IMR-90 (cell line): ENCODE measurements around the gene ABCB6. TPM values are rescaled to one million over a fixed set of nuclear protein-coding genes. Genes with fewer than 3 reads are reported as not detected.

ENCODE experiments used
- ATAC-seq: fragments of 200-7000 bp; cut with Tn5 transposase; 2 replicates; pipeline ENCODE4 v1.9.1; 2020; ENCODE audit warnings: low read depth, mild to moderate bottlenecking, moderate library complexity
- BruUV-seq: library from RNA; stranded (reverse); fragments of 400-500 nt; replicated peaks from 2 replicates; lab custom pipeline; 2021; lab: Mats Ljungman, UMichigan
- CTCF ChIA-PET: fragments of 300-600 bp; formaldehyde crosslinking; extraction: SDS; loops from one replicate; lab custom pipeline; 2021; ENCODE audit warnings: antibody characterized with exemption; lab: Yijun Ruan, JAX
- POLR2A ChIA-PET: fragments of 300-600 bp; sonication (Branson Sonifier 250); formaldehyde crosslinking; loops from one replicate; lab custom pipeline; 2022; ENCODE audit warnings: antibody characterized with exemption; ENCODE audit not compliant: unreplicated experiment; lab: Charles Lee
- DNase-seq: peaks from one replicate; pipeline ENCODE4 v3.0.0; 2013
- H2AFZ ChIP-seq: replicated peaks from 2 replicates; pipeline ENCODE3; 2013; ENCODE audit warnings: low read length, mild to moderate bottlenecking; ENCODE audit not compliant: poor library complexity
- H2AK5ac ChIP-seq: 2 replicates; pipeline ENCODE4 v1.6.1; 2013; ENCODE audit warnings: low read depth, low read length, inconsistent platforms
- H2AK9ac ChIP-seq: replicated peaks from 2 replicates; pipeline ENCODE3; 2013; ENCODE audit warnings: mild to moderate bottlenecking, low read depth, low read length, moderate library complexity; ENCODE audit not compliant: poor library complexity
- H2BK120ac ChIP-seq: 2 replicates; pipeline ENCODE4 v1.6.1; 2013; ENCODE audit warnings: low read depth, low read length, inconsistent platforms
- H2BK15ac ChIP-seq: 3 replicates; pipeline ENCODE4 v1.6.1; 2013; ENCODE audit warnings: low read depth, low read length, inconsistent platforms
- H2BK20ac ChIP-seq: 2 replicates; pipeline ENCODE4 v1.6.1; 2013; ENCODE audit warnings: low read depth, mild to moderate bottlenecking, inconsistent platforms, low read length, moderate library complexity
- H2BK5ac ChIP-seq: 2 replicates; pipeline ENCODE4 v1.6.1; 2013; ENCODE audit warnings: mild to moderate bottlenecking, low read depth, low read length, inconsistent platforms; ENCODE audit not compliant: poor library complexity, severe bottlenecking
- H3K14ac ChIP-seq: replicated peaks from 2 replicates; pipeline ENCODE4 v1.6.1; 2013; ENCODE audit warnings: low read depth, low read length, inconsistent platforms
- H3K18ac ChIP-seq: 2 replicates; pipeline ENCODE4 v1.6.1; 2013; ENCODE audit warnings: low read depth, low read length, control low read depth
- H3K23ac ChIP-seq: 2 replicates; pipeline ENCODE4 v1.6.1; 2013; ENCODE audit warnings: low read depth, low read length, inconsistent platforms
- H3K27ac ChIP-seq: 2 replicates; pipeline ENCODE4 v1.5.1; 2013; ENCODE audit warnings: mild to moderate bottlenecking, control low read depth, low read length; ENCODE audit not compliant: insufficient read depth
- H3K27me3 ChIP-seq: 2 replicates; pipeline ENCODE4 v1.6.1; 2013; ENCODE audit warnings: low read length; ENCODE audit not compliant: control insufficient read depth, insufficient read depth
- H3K36me3 ChIP-seq: 2 replicates; pipeline ENCODE4 v1.6.1; 2013; ENCODE audit warnings: low read length, mixed read lengths; ENCODE audit not compliant: control insufficient read depth, insufficient read depth
- H3K4ac ChIP-seq: 2 replicates; pipeline ENCODE4 v1.6.1; 2013; ENCODE audit warnings: low read depth, low read length, inconsistent platforms
- H3K4me1 ChIP-seq: 2 replicates; pipeline ENCODE4 v1.6.1; 2013; ENCODE audit warnings: low read length, mixed read lengths; ENCODE audit not compliant: control insufficient read depth, insufficient read depth
- H3K4me2 ChIP-seq: 2 replicates; pipeline ENCODE4 v1.6.1; 2013; ENCODE audit warnings: low read depth, mild to moderate bottlenecking, control low read depth, low read length, moderate library complexity
- H3K4me3 ChIP-seq: 2 replicates; pipeline ENCODE4 v1.5.1; 2013; ENCODE audit warnings: low read depth, mild to moderate bottlenecking, control low read depth, low read length, moderate library complexity; ENCODE audit not compliant: insufficient read depth
- H3K56ac ChIP-seq: 2 replicates; pipeline ENCODE4 v1.6.1; 2013; ENCODE audit warnings: low read length, inconsistent platforms; ENCODE audit not compliant: insufficient read depth; ENCODE audit errors: extremely low read depth
- H3K79me1 ChIP-seq, 2 experiments: 2 replicates each; pipeline ENCODE4 v1.6.1; 2013; ENCODE audit warnings: low read length in 2 of 2, inconsistent platforms in 1 of 2, low read depth in 1 of 2
- H3K9ac ChIP-seq: 2 replicates; pipeline ENCODE4 v1.6.1; 2013; ENCODE audit warnings: low read depth, low read length, control low read depth
- H3K9me1 ChIP-seq: 2 replicates; pipeline ENCODE4 v1.6.1; 2013; ENCODE audit warnings: low read length, inconsistent platforms; ENCODE audit not compliant: insufficient read depth
- H3K9me3 ChIP-seq: 2 replicates; pipeline ENCODE4 v1.6.1; 2013; ENCODE audit warnings: low read length; ENCODE audit not compliant: control insufficient read depth, insufficient read depth
- H4K20me1 ChIP-seq: 2 replicates; pipeline ENCODE4 v1.6.1; 2013; ENCODE audit warnings: low read length, inconsistent platforms; ENCODE audit not compliant: insufficient read depth
- H4K5ac ChIP-seq: 2 replicates; pipeline ENCODE4 v1.6.1; 2013; ENCODE audit warnings: mild to moderate bottlenecking, low read depth, low read length, control low read depth
- H4K8ac ChIP-seq, 2 experiments: 2 replicates each; pipeline ENCODE4 v1.6.1; 2013; ENCODE audit warnings: low read depth in 2 of 2, low read length in 2 of 2, control low read depth in 1 of 2, inconsistent platforms in 1 of 2
- H4K91ac ChIP-seq: 2 replicates; pipeline ENCODE4 v1.6.1; 2013; ENCODE audit warnings: low read depth, low read length, inconsistent platforms; ENCODE audit not compliant: insufficient read depth
- BHLHE40 ChIP-seq: fragments of 150-350 bp; IDR thresholded peaks from 2 replicates; pipeline ENCODE4 v1.6.1; 2016; ENCODE audit warnings: mild to moderate bottlenecking, low read depth, low read length
- CEBPB ChIP-seq: IDR thresholded peaks from 2 replicates; pipeline ENCODE4 v1.6.1; 2012; ENCODE audit warnings: low read depth, low read length, improper control_type of control experiment
- CHD1 ChIP-seq: IDR thresholded peaks from 2 replicates; pipeline ENCODE4 v1.6.1; 2012; ENCODE audit warnings: low read depth, low read length, improper control_type of control experiment
- FOS ChIP-seq: fragments of 150-350 bp; IDR thresholded peaks from 2 replicates; pipeline ENCODE4 v1.6.1; 2016; ENCODE audit warnings: low read depth, low read length
- MAFK ChIP-seq: IDR thresholded peaks from 2 replicates; pipeline ENCODE4 v1.6.1; 2012; ENCODE audit warnings: low read depth, low read length, improper control_type of control experiment
- MAZ ChIP-seq: IDR thresholded peaks from 2 replicates; pipeline ENCODE4 v1.6.1; 2012; ENCODE audit warnings: low read depth, mild to moderate bottlenecking, low read length, improper control_type of control experiment, moderate library complexity, borderline replicate concordance
- MXI1 ChIP-seq: IDR thresholded peaks from 2 replicates; pipeline ENCODE4 v1.6.1; 2012; ENCODE audit warnings: low read depth, mild to moderate bottlenecking, low read length, moderate library complexity, borderline replicate concordance
- NFE2L2 ChIP-seq: fragments of 150-350 bp; IDR thresholded peaks from 2 replicates; pipeline ENCODE4 v1.6.1; 2016; ENCODE audit warnings: low read depth, mild to moderate bottlenecking, low read length
- POLR2A ChIP-seq: IDR thresholded peaks from 2 replicates; pipeline ENCODE4 v1.6.1; 2012; ENCODE audit warnings: mild to moderate bottlenecking, low read depth, low read length
- RAD21 ChIP-seq: IDR thresholded peaks from 2 replicates; pipeline ENCODE4 v1.6.1; 2012; ENCODE audit warnings: low read length, improper control_type of control experiment
- RCOR1 ChIP-seq: IDR thresholded peaks from 2 replicates; pipeline ENCODE4 v1.6.1; 2012; ENCODE audit warnings: mild to moderate bottlenecking, low read length, improper control_type of control experiment; ENCODE audit not compliant: insufficient replicate concordance
- RFX5 ChIP-seq: IDR thresholded peaks from 2 replicates; pipeline ENCODE4 v1.8.0; 2012; ENCODE audit warnings: low read depth, mild to moderate bottlenecking, low read length, moderate library complexity
- SMC3 ChIP-seq: fragments of 150-350 bp; IDR thresholded peaks from 2 replicates; pipeline ENCODE4 v1.6.1; 2016; ENCODE audit warnings: low read depth, mild to moderate bottlenecking, antibody characterized with exemption, low read length, moderate library complexity
- WGBS, 2 experiments: methylation state at CpG; one replicate each; pipeline versions ENCODE4 v1.1.5 to v1.1.7; 2013; ENCODE audit warnings: missing lambda C conversion rate in 2 of 2; ENCODE audit not compliant: insufficient read length in 1 of 2; ENCODE audit errors: extremely low coverage in 2 of 2; 5-methylcytosine and 5-hydroxymethylcytosine counted together
- dilution Hi-C: fragments of 300-500 bp; cut with HindIII; formaldehyde crosslinking; loops from one replicate; pipeline ENCODE4 v1.14.3; 2018; ENCODE audit warnings: low sequenced_read_pairs; ENCODE audit not compliant: unreplicated experiment
- in situ Hi-C: fragments of 300-500 bp; cut with MboI; formaldehyde crosslinking; loops from 3 replicates; pipeline ENCODE4 v1.14.3; 2019; ENCODE audit warnings: low sequenced_read_pairs, inconsistent platforms, mixed read lengths
- intact Hi-C: fragments of 100-400 bp; cut with micrococcal nuclease; formaldehyde crosslinking; loops from 2 replicates; pipeline ENCODE4 v1.10.0; 2022
- polyA plus RNA-seq, 3 experiments: library from polyadenylated mRNA; depleted of rRNA; stranded (reverse); fragments of >200 nt; gene quantifications; 2 replicates each; pipeline ENCODE4 v1.2.3, GENCODE V29; 2012; ENCODE audit warnings: low replicate concordance in 1 of 3
- total RNA-seq: library from RNA; depleted of rRNA; stranded (reverse); fragments of >200 nt; gene quantifications from 2 replicates; pipeline ENCODE4 v1.2.3, GENCODE V29; 2012
- TF ChIP-seq, protein P1 (sequence below): fragments of 150-350 bp; IDR thresholded peaks from 2 replicates; pipeline ENCODE4 v1.6.1; 2016; ENCODE audit warnings: low read depth, mild to moderate bottlenecking, low read length, moderate library complexity, borderline replicate concordance
- TF ChIP-seq, protein P2 (sequence below): fragments of 150-350 bp; IDR thresholded peaks from 2 replicates; pipeline ENCODE4 v1.6.1; 2017; ENCODE audit warnings: mild to moderate bottlenecking, antibody characterized with exemption, low read length, low read depth
- TF ChIP-seq, protein P3 (sequence below): conservative IDR thresholded peaks from 2 replicates; pipeline ENCODE4 v1.5.1; 2012; ENCODE audit warnings: mild to moderate bottlenecking, low read depth, low read length, improper control_type of control experiment

ABCB6 gene
- total and polyA plus RNA-seq, 2 of the 4 experiments (the other 2 are of a cell fraction): 12.5 to 24.7 TPM

DNA sequence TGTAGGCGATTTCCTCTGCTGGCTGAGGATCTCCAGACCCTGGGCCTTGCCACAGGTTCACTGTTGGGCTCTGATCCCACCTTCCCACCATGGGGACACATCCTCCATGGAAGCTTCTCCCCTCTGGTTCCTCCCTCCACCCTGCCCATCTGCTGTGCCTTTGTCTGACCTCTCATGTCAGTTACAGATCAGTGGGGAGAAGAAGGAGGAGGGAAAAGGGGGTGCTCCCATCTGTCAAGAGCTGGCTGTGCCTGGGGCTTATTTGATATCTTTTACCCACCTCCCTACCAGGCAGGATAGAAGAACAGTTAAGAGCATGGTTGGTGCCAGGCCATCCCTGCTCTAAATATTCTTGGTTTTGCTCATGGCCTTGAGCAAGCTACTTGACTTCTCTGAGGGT is 48.1 kb upstream of the ABCB6 start:
- H2AK5ac ChIP-seq: no peak overlapping the region
- H3K4ac ChIP-seq: no peak overlapping the region
- TF ChIP-seq, protein P1, sequence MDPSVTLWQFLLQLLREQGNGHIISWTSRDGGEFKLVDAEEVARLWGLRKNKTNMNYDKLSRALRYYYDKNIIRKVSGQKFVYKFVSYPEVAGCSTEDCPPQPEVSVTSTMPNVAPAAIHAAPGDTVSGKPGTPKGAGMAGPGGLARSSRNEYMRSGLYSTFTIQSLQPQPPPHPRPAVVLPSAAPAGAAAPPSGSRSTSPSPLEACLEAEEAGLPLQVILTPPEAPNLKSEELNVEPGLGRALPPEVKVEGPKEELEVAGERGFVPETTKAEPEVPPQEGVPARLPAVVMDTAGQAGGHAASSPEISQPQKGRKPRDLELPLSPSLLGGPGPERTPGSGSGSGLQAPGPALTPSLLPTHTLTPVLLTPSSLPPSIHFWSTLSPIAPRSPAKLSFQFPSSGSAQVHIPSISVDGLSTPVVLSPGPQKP: no peak
- no peak for TF ChIP-seq RFX5
- TF ChIP-seq RAD21: no peak
- no peak for TF ChIP-seq SMC3
- TF ChIP-seq, protein P2, sequence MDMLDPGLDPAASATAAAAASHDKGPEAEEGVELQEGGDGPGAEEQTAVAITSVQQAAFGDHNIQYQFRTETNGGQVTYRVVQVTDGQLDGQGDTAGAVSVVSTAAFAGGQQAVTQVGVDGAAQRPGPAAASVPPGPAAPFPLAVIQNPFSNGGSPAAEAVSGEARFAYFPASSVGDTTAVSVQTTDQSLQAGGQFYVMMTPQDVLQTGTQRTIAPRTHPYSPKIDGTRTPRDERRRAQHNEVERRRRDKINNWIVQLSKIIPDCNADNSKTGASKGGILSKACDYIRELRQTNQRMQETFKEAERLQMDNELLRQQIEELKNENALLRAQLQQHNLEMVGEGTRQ: no peak
- no peak for TF ChIP-seq MXI1
- TF ChIP-seq, protein P3, sequence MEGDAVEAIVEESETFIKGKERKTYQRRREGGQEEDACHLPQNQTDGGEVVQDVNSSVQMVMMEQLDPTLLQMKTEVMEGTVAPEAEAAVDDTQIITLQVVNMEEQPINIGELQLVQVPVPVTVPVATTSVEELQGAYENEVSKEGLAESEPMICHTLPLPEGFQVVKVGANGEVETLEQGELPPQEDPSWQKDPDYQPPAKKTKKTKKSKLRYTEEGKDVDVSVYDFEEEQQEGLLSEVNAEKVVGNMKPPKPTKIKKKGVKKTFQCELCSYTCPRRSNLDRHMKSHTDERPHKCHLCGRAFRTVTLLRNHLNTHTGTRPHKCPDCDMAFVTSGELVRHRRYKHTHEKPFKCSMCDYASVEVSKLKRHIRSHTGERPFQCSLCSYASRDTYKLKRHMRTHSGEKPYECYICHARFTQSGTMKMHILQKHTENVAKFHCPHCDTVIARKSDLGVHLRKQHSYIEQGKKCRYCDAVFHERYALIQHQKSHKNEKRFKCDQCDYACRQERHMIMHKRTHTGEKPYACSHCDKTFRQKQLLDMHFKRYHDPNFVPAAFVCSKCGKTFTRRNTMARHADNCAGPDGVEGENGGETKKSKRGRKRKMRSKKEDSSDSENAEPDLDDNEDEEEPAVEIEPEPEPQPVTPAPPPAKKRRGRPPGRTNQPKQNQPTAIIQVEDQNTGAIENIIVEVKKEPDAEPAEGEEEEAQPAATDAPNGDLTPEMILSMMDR: no peak
- no peak for TF ChIP-seq CEBPB
- no peak for TF ChIP-seq CHD1
- no peak for TF ChIP-seq BHLHE40
- no peak for TF ChIP-seq MAZ
- no peak for TF ChIP-seq FOS
- no peak for TF ChIP-seq RCOR1
- TF ChIP-seq POLR2A: no peak
- no peak for TF ChIP-seq NFE2L2
- no peak for TF ChIP-seq MAFK
- H3K27me3 ChIP-seq: peaks cover 29% of the 10 kb centered on the region
- H2BK20ac ChIP-seq: no peak overlapping the region
- H3K36me3 ChIP-seq: no peaks in the 10 kb centered on the region
- DNase-seq (no peak), ATAC-seq (no peak)
- intact Hi-C loops (no loop called here), in situ Hi-C loops (no loop called here), dilution Hi-C loops (no loop called here)
- H3K9me1 ChIP-seq: no peaks in the 10 kb centered on the region
- no peak overlapping the region for H2BK5ac ChIP-seq
- H3K56ac ChIP-seq: no peak overlapping the region
- BruUV-seq: no TSS peak
- no peak overlapping the region for H3K9ac ChIP-seq
- ChIA-PET POLR2A (no interaction called here), CTCF (interaction anchor here (1.1 kb wide), 1 partner anchor 12 kb away, joined by 3 read pairs; the partner anchor contains the start of gene DNAJB2)
- H3K4me3 ChIP-seq: no peak overlapping the region
- no peak overlapping the region for H4K8ac ChIP-seq
- no peak overlapping the region for H3K18ac ChIP-seq
- H2BK15ac ChIP-seq: no peak overlapping the region
- H4K20me1 ChIP-seq: no peaks in the 10 kb centered on the region
- WGBS, 2 experiments: no CpG with 5 or more reads among the region's 1 CpG
- no peak overlapping the region for H2BK120ac ChIP-seq
- H3K9me3 ChIP-seq: no peaks in the 10 kb centered on the region
- H3K23ac ChIP-seq: no peak overlapping the region; the same call in 1 of the 2 replicates
- no peak overlapping the region for H3K4me2 ChIP-seq
- H3K4me1 ChIP-seq: no peaks in the 10 kb centered on the region
- H4K5ac ChIP-seq: no peak overlapping the region
- no peak overlapping the region for H2AK9ac ChIP-seq
- H3K27ac ChIP-seq: no peak overlapping the region
- H2AFZ ChIP-seq: no peak overlapping the region
- H3K79me1 ChIP-seq: no peaks in the 10 kb centered on the region
- no peak overlapping the region for H3K14ac ChIP-seq
- H4K91ac ChIP-seq: no peak overlapping the region
